Measurements from ENCODE around the gene TRAPPC2.
A peak's percentile ranks its signal among the peaks of the same experiment; 100 is the strongest.

TRAPPC2 gene

GRCh38 chrX:13664020-13664419 lies 70.4 kb downstream of the TRAPPC2 start:
- no peak for DNase-seq

- DNase-seq, result peak; percentile 49
These were observed 72.0 kb downstream of the TRAPPC2 start for GRCh38 chrX:13662355-13662791.
